C4-2B (cell line): ENCODE measurements around the gene AGAP1.

Experiments
- ZFX ChIP-seq: fragments of 450-650 bp; IDR thresholded peaks from 2 replicates; pipeline ENCODE4 v1.6.1; 2017
- TF ChIP-seq, protein P1 (sequence below): fragments of 450-650 bp; conservative IDR thresholded peaks from 2 replicates; pipeline ENCODE4 v1.5.1; 2017; ENCODE audit warnings: mild to moderate bottlenecking

DNA sequence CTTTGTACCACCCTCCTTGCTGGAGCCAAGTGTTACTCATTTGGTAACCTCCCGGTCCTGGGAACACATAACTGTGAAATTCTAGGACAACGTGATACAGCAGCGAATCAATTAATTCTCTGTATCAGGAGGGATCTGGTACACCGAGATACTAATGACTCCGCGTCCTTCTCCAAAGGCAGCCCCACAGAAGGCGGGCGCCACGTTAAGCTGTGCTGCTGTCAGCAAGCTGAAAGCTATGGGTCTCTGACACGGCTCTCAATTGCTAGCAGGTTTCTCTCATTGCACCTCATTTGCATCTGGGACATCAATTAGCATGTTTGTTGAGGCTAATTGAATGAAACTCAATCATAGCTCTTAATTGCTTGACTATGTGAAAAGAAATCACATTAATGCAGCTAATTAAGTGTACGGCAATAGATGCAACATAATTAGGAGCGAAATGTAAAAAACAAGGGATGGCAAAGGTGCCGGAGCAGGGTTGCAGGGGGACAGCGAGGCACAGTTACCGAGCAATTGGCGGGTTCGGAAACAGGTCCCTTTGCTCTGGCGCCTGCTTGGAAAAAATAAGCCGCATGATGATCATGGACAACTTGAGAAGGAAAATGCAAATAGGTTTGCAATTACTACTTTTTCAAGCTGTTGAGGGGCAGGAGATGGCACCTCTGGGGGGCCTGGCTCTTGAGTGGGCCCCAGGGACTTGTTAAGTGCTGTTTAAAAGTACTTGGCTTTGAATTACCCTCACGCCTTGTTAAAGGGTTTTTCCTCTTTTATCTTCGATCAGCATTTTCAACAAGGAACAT, 410.1 kb downstream of the AGAP1 start:
- TF ChIP-seq, protein P1, sequence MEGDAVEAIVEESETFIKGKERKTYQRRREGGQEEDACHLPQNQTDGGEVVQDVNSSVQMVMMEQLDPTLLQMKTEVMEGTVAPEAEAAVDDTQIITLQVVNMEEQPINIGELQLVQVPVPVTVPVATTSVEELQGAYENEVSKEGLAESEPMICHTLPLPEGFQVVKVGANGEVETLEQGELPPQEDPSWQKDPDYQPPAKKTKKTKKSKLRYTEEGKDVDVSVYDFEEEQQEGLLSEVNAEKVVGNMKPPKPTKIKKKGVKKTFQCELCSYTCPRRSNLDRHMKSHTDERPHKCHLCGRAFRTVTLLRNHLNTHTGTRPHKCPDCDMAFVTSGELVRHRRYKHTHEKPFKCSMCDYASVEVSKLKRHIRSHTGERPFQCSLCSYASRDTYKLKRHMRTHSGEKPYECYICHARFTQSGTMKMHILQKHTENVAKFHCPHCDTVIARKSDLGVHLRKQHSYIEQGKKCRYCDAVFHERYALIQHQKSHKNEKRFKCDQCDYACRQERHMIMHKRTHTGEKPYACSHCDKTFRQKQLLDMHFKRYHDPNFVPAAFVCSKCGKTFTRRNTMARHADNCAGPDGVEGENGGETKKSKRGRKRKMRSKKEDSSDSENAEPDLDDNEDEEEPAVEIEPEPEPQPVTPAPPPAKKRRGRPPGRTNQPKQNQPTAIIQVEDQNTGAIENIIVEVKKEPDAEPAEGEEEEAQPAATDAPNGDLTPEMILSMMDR, result no peak
- TF ChIP-seq ZFX, result no peak
